ENCODE data around the gene UTS2R. TPM values are rescaled to one million over a fixed set of nuclear protein-coding genes. Genes with fewer than 3 reads are reported as not detected.
A peak's percentile ranks its signal among the peaks of the same experiment; 100 is the strongest.
"Not testable (repeated sequence)": the region's sequence is repeated elsewhere in the genome, so short reads cannot be mapped to it uniquely, and the experiment has no call there.

Gene UTS2R
- total RNA-seq, 2 donors from 2014 or later: not detected

- intact Hi-C loops (cut with DNase I): no loop called here
- Histone ChIP-seq H3K4me1 (peaks cover 23% of the 10 kb centered on the region), H3K27me3 (no peaks in the 10 kb centered on the region), H3K9me3 (no peaks in the 10 kb centered on the region), H3K4me3 (no peak overlapping the region), H3K27ac (peak overlapping the region in 2 of 4 donors; percentile 25 to 36), H3K36me3 (replicated peaks in 1 of 2; ENCODE audit: insufficient read depth in 1 of 2, low read depth in 2 of 2) (no peaks in the 10 kb centered on the region)
- ATAC-seq (peak; percentile 16), DNase-seq (peak in 3 of 4 donors; percentile 40 to 81 (median 47))
- WGBS, 2 donors: 67 to 73% methylated on average over 3 to 11 of the region's 11 CpGs
- TF ChIP-seq POLR2A (IDR thresholded peaks at IDR 0.05): no peak
- TF ChIP-seq, protein P1, sequence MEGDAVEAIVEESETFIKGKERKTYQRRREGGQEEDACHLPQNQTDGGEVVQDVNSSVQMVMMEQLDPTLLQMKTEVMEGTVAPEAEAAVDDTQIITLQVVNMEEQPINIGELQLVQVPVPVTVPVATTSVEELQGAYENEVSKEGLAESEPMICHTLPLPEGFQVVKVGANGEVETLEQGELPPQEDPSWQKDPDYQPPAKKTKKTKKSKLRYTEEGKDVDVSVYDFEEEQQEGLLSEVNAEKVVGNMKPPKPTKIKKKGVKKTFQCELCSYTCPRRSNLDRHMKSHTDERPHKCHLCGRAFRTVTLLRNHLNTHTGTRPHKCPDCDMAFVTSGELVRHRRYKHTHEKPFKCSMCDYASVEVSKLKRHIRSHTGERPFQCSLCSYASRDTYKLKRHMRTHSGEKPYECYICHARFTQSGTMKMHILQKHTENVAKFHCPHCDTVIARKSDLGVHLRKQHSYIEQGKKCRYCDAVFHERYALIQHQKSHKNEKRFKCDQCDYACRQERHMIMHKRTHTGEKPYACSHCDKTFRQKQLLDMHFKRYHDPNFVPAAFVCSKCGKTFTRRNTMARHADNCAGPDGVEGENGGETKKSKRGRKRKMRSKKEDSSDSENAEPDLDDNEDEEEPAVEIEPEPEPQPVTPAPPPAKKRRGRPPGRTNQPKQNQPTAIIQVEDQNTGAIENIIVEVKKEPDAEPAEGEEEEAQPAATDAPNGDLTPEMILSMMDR (IDR thresholded peaks at IDR 0.05): no peak
These were observed 15.7 kb upstream of the UTS2R start for GRCh38 chr17:82355770-82356427.

GRCh38 chr17:82356845-82357355, 14.7 kb upstream of the UTS2R start:
- no peak for TF ChIP-seq POLR2A (IDR thresholded peaks at IDR 0.05)
- TF ChIP-seq, protein P1 (IDR thresholded peaks at IDR 0.05): no peak
- Histone ChIP-seq H3K4me3 (no peak overlapping the region), H3K36me3 (replicated peaks in 1 of 2; ENCODE audit: insufficient read depth in 1 of 2, low read depth in 2 of 2) (no peaks in the 10 kb centered on the region), H3K27me3 (no peaks in the 10 kb centered on the region), H3K4me1 (peaks cover 23% of the 10 kb centered on the region), H3K9me3 (no peaks in the 10 kb centered on the region), H3K27ac (peak overlapping the region in 1 of 4 donors; percentile 19)
- peak in 2 of 4 donors; percentile 43 to 72 for DNase-seq
- intact Hi-C loops (cut with DNase I): no loop called here
- peak; percentile 36 for ATAC-seq
- WGBS, 2 donors: 41 to 50% methylated on average over 2 to 19 of the region's 20 CpGs

- Histone ChIP-seq H3K27ac (peak overlapping the region in 1 of 4 donors; percentile 19), H3K27me3 (no peaks in the 10 kb centered on the region), H3K4me3 (no peak overlapping the region), H3K9me3 (no peaks in the 10 kb centered on the region), H3K4me1 (peaks cover 23% of the 10 kb centered on the region), H3K36me3 (replicated peaks in 1 of 2; ENCODE audit: insufficient read depth in 1 of 2, low read depth in 2 of 2) (no peaks in the 10 kb centered on the region)
- intact Hi-C loops (cut with DNase I): no loop called here
- TF ChIP-seq POLR2A (IDR thresholded peaks at IDR 0.05): no peak
- TF ChIP-seq, protein P1 (IDR thresholded peaks at IDR 0.05): no peak
- DNase-seq: peak in 1 of 4 donors; percentile 60
- 17 to 72% methylated on average over 1 to 2 of the region's 2 CpGs for WGBS, 2 donors
- peak; percentile 51 for ATAC-seq
These were observed 14.2 kb upstream of the UTS2R start for GRCh38 chr17:82357394-82357793.

- WGBS, 2 donors: 66 to 73% methylated on average over 21 of the region's 21 CpGs
- Histone ChIP-seq H3K27ac (no peak within 1 kb of the TSS), H3K4me3 (no peak within 1 kb of the TSS), H3K4me1 (peaks cover 23% of the 10 kb centered on the region), H3K9me3 (no peaks in the 10 kb centered on the region), H3K36me3 (replicated peaks in 1 of 2; ENCODE audit: insufficient read depth in 1 of 2, low read depth in 2 of 2) (no peaks in the 10 kb centered on the region), H3K27me3 (no peaks in the 10 kb centered on the region)
- no peak for TF ChIP-seq POLR2A (IDR thresholded peaks at IDR 0.05)
- TF ChIP-seq, protein P1 (IDR thresholded peaks at IDR 0.05): no peak
- intact Hi-C loops (cut with DNase I): no loop called here
- ATAC-seq (no peak), DNase-seq (no peak)
These were observed 12.9 kb upstream of the UTS2R start, which contains the start of gene TEX19 for GRCh38 chr17:82358465-82359350. Gene TEX19 (plus strand): TSS chr17:82359247. CDS start chr17:82362151, 2,904 bp downstream.

DNA sequence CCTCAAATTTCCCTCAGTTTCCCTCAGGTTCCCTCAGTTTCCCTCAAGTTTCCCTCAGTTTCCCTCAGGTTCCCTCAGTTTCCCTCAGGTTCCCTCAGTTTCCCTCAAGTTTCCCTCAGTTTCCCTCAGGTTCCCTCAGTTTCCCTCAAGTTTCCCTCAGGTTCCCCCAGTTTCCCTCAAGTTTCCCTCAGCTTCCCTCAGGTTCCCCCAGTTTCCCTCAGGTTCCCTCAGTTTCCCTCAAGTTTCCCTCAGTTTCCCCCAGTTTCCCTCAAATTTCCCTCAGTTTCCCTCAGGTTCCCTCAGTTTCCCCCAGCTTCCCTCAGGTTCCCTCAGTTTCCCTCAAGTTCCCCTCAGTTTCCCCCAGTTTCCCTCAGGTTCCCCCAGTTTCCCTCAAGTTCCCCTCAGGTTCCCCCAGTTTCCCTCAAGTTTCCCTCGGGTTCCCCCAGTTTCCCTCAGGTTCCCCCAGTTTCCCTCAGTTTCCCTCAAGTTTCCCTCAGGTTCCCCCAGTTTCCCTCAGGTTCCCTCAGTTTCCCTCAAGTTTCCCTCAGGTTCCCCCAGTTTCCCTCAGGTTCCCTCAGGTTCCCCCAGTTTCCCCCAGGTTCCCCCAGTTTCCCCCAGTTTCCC, 12.0 kb upstream of the UTS2R start:
- H3K27ac ChIP-seq; DNase-seq; H3K36me3 ChIP-seq (replicated peaks in 1 of 2; ENCODE audit: insufficient read depth in 1 of 2, low read depth in 2 of 2); H3K27me3 ChIP-seq; H3K9me3 ChIP-seq; ATAC-seq; intact Hi-C loops (cut with DNase I); H3K4me3 ChIP-seq: not testable (repeated sequence)
- peaks cover 23% of the 10 kb centered on the region for H3K4me1 ChIP-seq
- WGBS, 2 donors: 86 to 100% methylated on average over 1 of the region's 1 CpG

Measured in body of pancreas (tissue), 4 donors.